ENCODE results near the gene ITPRIPL2.

ITPRIPL2 gene

DNA sequence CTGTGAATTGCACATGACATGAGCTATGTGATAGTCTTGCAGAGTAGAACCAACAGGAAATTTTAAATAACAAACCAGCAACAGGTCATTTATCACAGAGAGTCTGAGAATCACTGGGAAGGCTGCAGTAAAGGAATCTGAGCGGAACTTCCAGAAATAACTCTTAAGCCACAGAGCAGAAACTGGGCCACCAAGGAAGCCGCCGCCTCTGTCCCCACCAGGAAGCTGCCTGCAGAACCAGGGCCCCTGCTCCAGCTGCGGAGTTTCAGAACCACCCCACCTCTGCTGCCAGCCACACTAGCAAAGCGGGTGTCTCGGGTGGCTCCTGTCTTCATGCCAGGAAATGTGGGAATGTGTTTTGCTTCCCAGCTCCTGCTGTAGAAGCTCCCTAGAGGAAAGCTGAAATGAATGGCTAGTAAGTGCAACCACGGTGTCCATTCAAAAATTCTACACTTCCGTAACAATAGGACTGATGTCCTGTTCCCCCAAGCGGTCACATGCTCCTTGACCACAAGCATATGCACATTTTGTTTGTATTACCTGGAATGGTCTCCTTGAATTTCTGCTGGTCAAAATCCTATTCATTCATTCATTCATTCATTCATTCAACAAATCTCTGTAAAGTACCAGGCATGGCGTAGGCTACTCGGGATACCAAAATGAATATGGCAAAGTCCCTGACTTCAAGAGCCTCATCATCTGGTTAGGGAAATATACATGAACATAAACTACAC is 7.7 kb upstream of the ITPRIPL2 start:
- Mint-ChIP-seq H3K4me1 (ENCODE audit: low read depth) (peaks cover 4% of the 10 kb centered on the region), H3K27ac (no peak overlapping the region), H3K9me3 (no peaks in the 10 kb centered on the region), H3K27me3 (peaks cover 7% of the 10 kb centered on the region), H3K36me3 (ENCODE audit: low read depth) (no peaks in the 10 kb centered on the region), H3K4me3 (no peak overlapping the region)
- no peak for DNase-seq

DNA sequence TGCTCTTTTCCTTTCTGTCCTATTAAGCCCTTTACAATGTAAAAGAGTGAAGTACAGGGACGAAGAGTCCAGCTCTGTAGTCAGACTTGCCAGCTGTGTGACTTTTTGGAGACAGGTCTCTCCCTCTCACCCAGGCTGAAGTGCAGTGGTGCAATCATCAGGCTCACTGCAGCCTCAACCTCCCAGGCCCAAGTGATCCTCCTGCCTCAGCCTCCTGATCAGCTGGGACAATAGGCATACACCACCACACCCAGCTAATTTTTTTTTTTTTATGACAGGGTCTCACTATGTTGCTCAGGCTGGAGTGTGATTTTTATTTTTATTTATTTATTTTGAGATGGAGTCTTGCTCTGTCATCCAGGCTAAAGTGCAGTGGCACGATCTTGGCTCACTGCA is 7.1 kb upstream of the ITPRIPL2 start:
- no peaks in the 10 kb centered on the region for H3K9me3 Mint-ChIP-seq
- no peaks in the 10 kb centered on the region for H3K36me3 Mint-ChIP-seq (ENCODE audit: low read depth)
- peaks cover 12% of the 10 kb centered on the region for H3K27me3 Mint-ChIP-seq
- H3K4me1 Mint-ChIP-seq (ENCODE audit: low read depth) = peaks cover 4% of the 10 kb centered on the region
- H3K4me3 Mint-ChIP-seq = no peak overlapping the region
- DNase-seq = no peak
- no peak overlapping the region for H3K27ac Mint-ChIP-seq

GRCh38 chr16:19108409-19109287 is 5.1 kb upstream of the ITPRIPL2 start:
- no peak overlapping the region for H3K27ac Mint-ChIP-seq
- no peak overlapping the region for H3K4me3 Mint-ChIP-seq
- no peak for DNase-seq
- H3K27me3 Mint-ChIP-seq = peaks cover 26% of the 10 kb centered on the region
- no peaks in the 10 kb centered on the region for H3K9me3 Mint-ChIP-seq
- H3K36me3 Mint-ChIP-seq (ENCODE audit: low read depth) = no peaks in the 10 kb centered on the region
- peaks cover 9% of the 10 kb centered on the region for H3K4me1 Mint-ChIP-seq (ENCODE audit: low read depth)

- Mint-ChIP-seq H3K36me3 (ENCODE audit: low read depth) (no peaks in the 10 kb centered on the region), H3K27ac (no peak overlapping the region), H3K4me1 (ENCODE audit: low read depth) (peaks cover 9% of the 10 kb centered on the region), H3K9me3 (no peaks in the 10 kb centered on the region), H3K27me3 (peaks cover 26% of the 10 kb centered on the region), H3K4me3 (no peak overlapping the region)
- DNase-seq = no peak
Observed at GRCh38 chr16:19109288-19109664, 4.5 kb upstream of the ITPRIPL2 start.

DNA sequence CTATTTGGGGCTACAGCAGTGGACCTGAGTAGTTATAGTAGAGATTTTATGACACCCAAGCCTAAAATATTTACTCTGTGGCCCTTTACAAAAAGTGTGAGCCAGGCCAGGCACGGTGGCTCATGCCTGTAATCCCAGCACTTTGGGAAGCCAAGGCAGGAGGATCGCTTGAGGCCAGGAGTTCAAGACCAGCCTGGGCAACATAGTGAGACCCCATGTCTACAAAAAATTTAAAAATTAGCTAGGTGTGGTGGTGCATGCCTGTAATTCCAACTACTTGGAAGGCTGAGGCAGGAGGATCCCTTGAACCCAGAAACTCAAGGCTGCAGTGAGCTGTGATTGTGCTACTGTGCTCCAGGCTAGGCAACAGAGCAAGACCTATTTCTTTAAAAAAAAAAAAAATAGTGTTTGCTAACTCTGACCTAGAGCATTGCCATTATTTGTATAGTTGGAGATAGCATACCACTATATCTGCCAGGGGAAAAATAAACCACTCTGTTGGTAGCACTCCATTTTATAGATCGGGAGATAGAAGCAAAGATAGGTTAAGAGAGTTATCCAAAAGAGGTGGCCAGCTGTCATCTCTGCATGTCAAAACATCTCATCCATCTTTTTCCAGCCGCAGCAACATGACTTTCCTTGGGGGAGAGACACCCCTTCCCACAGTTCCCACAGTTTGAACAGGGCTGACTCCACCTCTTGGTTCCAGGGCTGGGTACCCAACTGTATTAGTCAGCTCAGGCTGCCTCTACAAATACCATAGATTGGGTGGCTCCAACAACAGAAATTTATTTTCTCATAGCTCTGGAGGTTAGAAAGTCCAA is 3.0 kb upstream of the ITPRIPL2 start:
- DNase-seq = no peak
- no peak overlapping the region for H3K27ac Mint-ChIP-seq
- peaks cover 5% of the 10 kb centered on the region for H3K36me3 Mint-ChIP-seq (ENCODE audit: low read depth)
- H3K4me3 Mint-ChIP-seq = no peak overlapping the region
- H3K27me3 Mint-ChIP-seq = peaks cover 35% of the 10 kb centered on the region
- H3K9me3 Mint-ChIP-seq = no peaks in the 10 kb centered on the region
- peaks cover 9% of the 10 kb centered on the region for H3K4me1 Mint-ChIP-seq (ENCODE audit: low read depth)

GRCh38 chr16:19112099-19112407 is 1.7 kb upstream of the ITPRIPL2 start:
- Mint-ChIP-seq H3K27ac (no peak overlapping the region), H3K4me3 (no peak overlapping the region), H3K4me1 (ENCODE audit: low read depth) (peaks cover 17% of the 10 kb centered on the region), H3K36me3 (ENCODE audit: low read depth) (peaks cover 10% of the 10 kb centered on the region), H3K27me3 (peaks cover 42% of the 10 kb centered on the region), H3K9me3 (no peaks in the 10 kb centered on the region)
- no peak for DNase-seq

DNA sequence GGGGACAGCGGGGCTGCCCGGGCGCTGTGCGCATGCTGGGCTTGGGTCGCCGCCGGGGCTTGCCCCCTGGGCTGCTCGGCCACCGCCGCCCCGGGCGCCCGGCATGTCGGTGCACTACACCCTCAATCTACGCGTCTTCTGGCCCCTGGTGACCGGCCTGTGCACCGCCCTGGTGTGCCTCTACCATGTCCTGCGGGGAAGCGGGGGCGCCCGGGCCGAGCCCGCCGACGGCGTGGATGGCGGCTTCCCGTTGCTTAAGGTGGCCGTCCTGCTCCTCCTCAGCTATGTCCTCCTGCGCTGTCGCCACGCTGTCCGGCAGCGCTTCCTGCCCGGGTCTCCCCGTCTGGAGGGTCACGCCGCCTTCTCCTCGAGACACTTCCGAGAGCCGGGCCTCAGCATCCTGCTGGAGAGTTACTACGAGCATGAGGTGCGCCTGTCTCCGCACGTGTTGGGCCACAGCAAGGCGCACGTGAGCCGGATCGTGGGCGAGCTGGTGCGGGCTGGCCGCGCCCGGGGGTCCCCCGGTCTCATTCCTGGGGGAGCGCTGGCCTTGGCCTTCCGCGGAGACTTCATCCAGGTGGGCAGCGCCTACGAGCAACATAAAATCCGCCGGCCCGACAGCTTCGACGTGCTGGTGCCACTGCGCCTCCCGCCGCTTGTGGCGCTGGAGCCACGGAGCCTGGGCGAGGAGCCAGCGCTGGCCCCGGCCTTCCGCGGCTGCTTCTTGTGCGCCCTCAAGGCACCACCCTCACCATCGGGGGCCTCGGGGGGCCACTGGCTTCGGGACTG is 789 bp downstream of the ITPRIPL2 start:
- Mint-ChIP-seq H3K4me1 (ENCODE audit: low read depth) (peaks cover 30% of the 10 kb centered on the region), H3K36me3 (ENCODE audit: low read depth) (peaks cover 10% of the 10 kb centered on the region), H3K27ac (no peak overlapping the region), H3K27me3 (peaks cover 42% of the 10 kb centered on the region), H3K4me3 (peak overlapping the region; percentile 69), H3K9me3 (no peaks in the 10 kb centered on the region)
- no peak for DNase-seq

DNA sequence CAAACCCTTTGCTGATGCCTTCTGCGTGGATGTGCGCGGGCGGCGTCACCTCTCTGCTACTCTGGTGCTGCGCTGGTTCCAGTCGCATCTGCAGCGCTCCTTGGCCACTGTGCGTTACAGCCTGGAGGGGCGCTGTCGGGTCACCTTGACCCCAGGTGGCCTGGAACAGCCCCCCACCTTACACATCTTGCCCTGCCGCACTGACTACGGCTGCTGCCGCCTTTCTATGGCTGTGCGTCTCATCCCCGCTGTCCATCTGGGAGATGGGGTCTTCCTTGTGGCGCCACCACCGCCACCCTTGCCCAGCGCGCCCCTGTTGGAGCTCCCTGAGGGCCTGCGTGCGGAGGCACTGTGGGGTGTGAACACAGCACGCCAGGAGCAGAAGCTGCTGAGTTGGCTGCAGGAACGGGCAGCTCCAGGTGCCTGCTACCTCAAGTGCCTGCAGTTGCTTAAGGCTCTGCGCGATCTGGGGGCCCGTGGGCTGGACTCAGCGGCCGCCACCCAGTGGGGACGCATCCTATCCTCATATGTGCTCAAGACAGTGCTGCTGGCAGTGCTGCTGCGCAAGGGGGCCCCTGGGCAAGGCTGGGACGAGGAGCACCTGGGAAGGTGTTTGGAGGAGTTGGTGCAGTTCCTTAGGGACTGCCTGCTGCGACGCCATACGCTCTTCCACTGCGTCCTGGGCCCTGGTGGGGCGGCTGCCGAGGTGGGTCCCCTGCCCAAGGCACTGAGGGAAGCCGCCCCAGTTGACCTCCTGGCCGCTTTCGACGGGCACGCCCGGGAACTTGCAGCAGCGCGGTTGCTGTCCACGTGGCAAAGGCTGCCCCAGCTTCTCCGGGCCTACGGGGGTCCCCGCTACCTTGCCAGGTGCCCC is 1.6 kb downstream of the ITPRIPL2 start:
- H3K36me3 Mint-ChIP-seq (ENCODE audit: low read depth) = peaks cover 10% of the 10 kb centered on the region
- no peak overlapping the region for H3K27ac Mint-ChIP-seq
- H3K4me3 Mint-ChIP-seq = peak overlapping the region; percentile 29
- peaks cover 42% of the 10 kb centered on the region for H3K27me3 Mint-ChIP-seq
- H3K4me1 Mint-ChIP-seq (ENCODE audit: low read depth) = peaks cover 36% of the 10 kb centered on the region
- no peaks in the 10 kb centered on the region for H3K9me3 Mint-ChIP-seq
- DNase-seq = no peak

GRCh38 chr16:19116711-19117449 is 3.1 kb downstream of the ITPRIPL2 start:
- peaks cover 13% of the 10 kb centered on the region for H3K36me3 Mint-ChIP-seq (ENCODE audit: low read depth)
- H3K27me3 Mint-ChIP-seq = peaks cover 37% of the 10 kb centered on the region
- H3K9me3 Mint-ChIP-seq = no peaks in the 10 kb centered on the region
- peak overlapping the region; percentile 79 for H3K27ac Mint-ChIP-seq
- peaks cover 40% of the 10 kb centered on the region for H3K4me1 Mint-ChIP-seq (ENCODE audit: low read depth)
- peak overlapping the region; percentile 16 for H3K4me3 Mint-ChIP-seq
- no peak for DNase-seq

- H3K27ac Mint-ChIP-seq = peak overlapping the region; percentile 92
- H3K27me3 Mint-ChIP-seq = peaks cover 24% of the 10 kb centered on the region
- H3K4me3 Mint-ChIP-seq = peak overlapping the region; percentile 63
- peaks cover 13% of the 10 kb centered on the region for H3K36me3 Mint-ChIP-seq (ENCODE audit: low read depth)
- H3K4me1 Mint-ChIP-seq (ENCODE audit: low read depth) = peaks cover 35% of the 10 kb centered on the region
- DNase-seq = no peak
- no peaks in the 10 kb centered on the region for H3K9me3 Mint-ChIP-seq
Observed at GRCh38 chr16:19118938-19119431, 5.2 kb downstream of the ITPRIPL2 start.

DNA sequence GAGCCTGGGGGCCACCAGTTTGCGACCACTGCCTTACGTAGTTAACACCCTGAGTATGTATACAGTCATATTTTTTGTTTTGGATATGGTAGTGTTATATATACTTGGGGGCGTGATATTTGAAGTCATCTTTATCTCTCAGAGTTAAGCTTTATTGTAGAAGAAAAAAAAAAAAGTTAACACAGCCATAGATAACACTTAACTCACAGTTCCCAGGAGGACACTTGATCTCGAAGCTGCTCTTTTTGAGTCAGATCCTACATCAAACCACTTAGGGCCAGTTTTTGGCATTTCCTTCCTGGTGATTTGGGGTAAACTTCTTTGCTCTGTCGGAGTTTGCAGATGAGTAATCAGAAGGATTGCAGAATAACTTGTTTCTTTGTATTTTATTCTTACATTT is 5.8 kb downstream of the ITPRIPL2 start:
- DNase-seq = no peak
- H3K4me1 Mint-ChIP-seq (ENCODE audit: low read depth) = peaks cover 35% of the 10 kb centered on the region
- H3K4me3 Mint-ChIP-seq = peak overlapping the region; percentile 63
- peaks cover 13% of the 10 kb centered on the region for H3K36me3 Mint-ChIP-seq (ENCODE audit: low read depth)
- H3K27ac Mint-ChIP-seq = peak overlapping the region; percentile 92
- no peaks in the 10 kb centered on the region for H3K9me3 Mint-ChIP-seq
- H3K27me3 Mint-ChIP-seq = peaks cover 22% of the 10 kb centered on the region

DNA sequence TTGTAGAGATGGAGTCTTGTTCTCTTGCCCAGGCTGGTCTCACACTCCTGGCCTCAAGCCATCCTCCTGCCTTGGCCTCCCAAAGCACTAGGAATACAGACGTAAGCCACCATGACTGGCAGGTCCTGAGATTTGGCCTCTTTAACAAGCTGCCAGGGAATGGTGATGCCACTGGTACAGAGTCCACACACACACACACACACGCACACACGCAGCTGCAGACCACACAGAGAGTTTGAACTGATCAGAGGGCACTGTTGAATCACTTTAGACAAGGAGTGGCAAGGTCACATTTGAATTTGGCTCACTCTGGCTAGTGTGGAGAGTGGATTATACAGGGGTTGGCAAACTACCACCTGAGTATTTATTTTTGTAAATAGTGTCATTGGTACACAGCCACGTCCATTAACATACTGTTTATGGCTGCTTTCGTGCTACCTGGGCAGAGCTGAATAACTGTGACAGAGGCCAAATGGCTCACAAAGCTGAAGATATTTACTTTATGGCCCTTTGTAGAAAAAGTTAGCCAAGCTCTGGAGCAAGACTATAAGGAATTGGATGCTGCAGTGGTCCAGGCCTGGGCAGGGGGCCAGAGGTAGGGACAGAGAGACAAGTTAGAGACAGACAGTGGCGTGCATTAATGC is 9.9 kb downstream of the ITPRIPL2 start:
- Mint-ChIP-seq H3K4me3 (no peak overlapping the region), H3K36me3 (ENCODE audit: low read depth) (peaks cover 6% of the 10 kb centered on the region), H3K4me1 (ENCODE audit: low read depth) (peaks cover 36% of the 10 kb centered on the region), H3K27me3 (peaks cover 7% of the 10 kb centered on the region), H3K27ac (no peak overlapping the region), H3K9me3 (peaks cover 2% of the 10 kb centered on the region)
- DNase-seq = no peak
